GM18505 (cell line): ENCODE data around the gene MOCS3.
A peak's percentile ranks its signal among the peaks of the same experiment; 100 is the strongest.
"Not testable (repeated sequence)": the region's sequence is repeated elsewhere in the genome, so short reads cannot be mapped to it uniquely, and the experiment has no call there.

ENCODE experiments used
- ATAC-seq: cut with Tn5 transposase; IDR thresholded peaks from one replicate; pipeline ENCODE4 v1.9.1; 2021; ENCODE audit not compliant: unreplicated experiment
- POLR2A ChIP-seq: IDR thresholded peaks from 4 replicates; pipeline ENCODE4 v1.6.1; 2011; ENCODE audit warnings: borderline replicate concordance; ENCODE audit not compliant: insufficient read depth, insufficient read length; ENCODE audit errors: extremely low read depth

The MOCS3 gene

GRCh38 chr20:50953196-50953595 is 5.4 kb upstream of the MOCS3 start:
- no peak for TF ChIP-seq POLR2A
- ATAC-seq, result no peak

- ATAC-seq, result no peak
- TF ChIP-seq POLR2A, result no peak
Observed at GRCh38 chr20:50953821-50954220, 4.8 kb upstream of the MOCS3 start.

- ATAC-seq, result no peak
- no peak for TF ChIP-seq POLR2A
Observed at GRCh38 chr20:50957276-50957675, 1.3 kb upstream of the MOCS3 start.

GRCh38 chr20:50957798-50958614 is 612 bp upstream of the MOCS3 start, which contains the start of gene DPM1:
DPM1 (minus strand) TSS chr20:50958532; CDS start chr20:50958523, 9 bp downstream.
- TF ChIP-seq POLR2A, result peak; percentile 99
- ATAC-seq, result peak; percentile 78

GRCh38 chr20:50959543-50960126 is 1.0 kb downstream of the MOCS3 start:
- TF ChIP-seq POLR2A, result no peak
- ATAC-seq, result no peak

- ATAC-seq, result no peak
- TF ChIP-seq POLR2A, result no peak
Observed at GRCh38 chr20:50967586-50967985, 9.0 kb downstream of the MOCS3 start.

GRCh38 chr20:50968289-50968688 is 9.7 kb downstream of the MOCS3 start:
- TF ChIP-seq POLR2A, result no peak
- no peak for ATAC-seq

- no peak for TF ChIP-seq POLR2A
- no peak for ATAC-seq
Observed at GRCh38 chr20:50969435-50969834, 10.8 kb downstream of the MOCS3 start.

GRCh38 chr20:50969912-50970311 is 11.3 kb downstream of the MOCS3 start:
- TF ChIP-seq POLR2A, result no peak
- no peak for ATAC-seq

- TF ChIP-seq POLR2A, result no peak
- no peak for ATAC-seq
Observed at GRCh38 chr20:50975701-50976330, 17.2 kb downstream of the MOCS3 start.

GRCh38 chr20:50977066-50978021 is 18.7 kb downstream of the MOCS3 start:
- TF ChIP-seq POLR2A, result no peak
- ATAC-seq, result no peak

- not testable (repeated sequence) for ATAC-seq
Observed at GRCh38 chr20:50978533-50978932, 19.9 kb downstream of the MOCS3 start.
